ENCODE results near the gene CTNNA2.

Gene CTNNA2

DNA sequence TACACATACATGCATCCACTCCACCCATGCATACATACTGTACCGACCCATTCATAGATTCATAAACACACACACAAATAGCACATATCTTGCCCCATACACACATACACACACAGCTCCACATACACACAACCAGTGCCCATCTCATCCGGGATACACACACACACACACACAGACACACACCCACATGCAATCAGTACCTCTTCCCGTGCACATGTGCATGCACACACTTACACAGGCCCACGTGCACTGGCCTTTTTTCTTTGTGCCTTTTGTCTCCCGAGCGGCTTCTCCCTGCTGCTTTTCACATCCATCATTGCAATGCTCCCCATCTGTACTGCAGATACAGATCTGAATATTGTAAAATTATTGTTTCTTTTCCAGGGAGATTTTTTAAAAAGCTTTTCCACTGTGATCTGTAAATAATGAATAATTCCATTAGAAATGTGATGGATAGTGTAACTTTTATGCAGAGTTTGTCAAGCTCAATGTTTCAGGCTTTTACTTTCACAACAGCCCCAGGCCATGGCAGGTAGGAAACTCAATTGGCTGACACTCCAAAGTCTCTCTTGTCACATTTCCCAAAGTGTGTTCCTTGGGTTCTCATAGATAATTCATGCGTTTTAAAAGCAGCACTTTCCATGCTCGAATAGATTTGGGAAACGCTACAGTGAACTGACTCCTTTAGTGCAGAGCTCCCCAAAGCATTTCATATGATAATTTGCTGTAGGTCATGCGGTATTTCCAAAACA lies 393.5 kb downstream of the CTNNA2 start:
- no peak for TF ChIP-seq GATA3 (IDR thresholded peaks at IDR 0.05; ENCODE audit: low read depth, low read length)
- 0 out of 2 replicates have a peak, but pooled peaks have one; percentile 9 for TF ChIP-seq GATA2 (IDR thresholded peaks at IDR 0.05; ENCODE audit: low read depth, low read length)

DNA sequence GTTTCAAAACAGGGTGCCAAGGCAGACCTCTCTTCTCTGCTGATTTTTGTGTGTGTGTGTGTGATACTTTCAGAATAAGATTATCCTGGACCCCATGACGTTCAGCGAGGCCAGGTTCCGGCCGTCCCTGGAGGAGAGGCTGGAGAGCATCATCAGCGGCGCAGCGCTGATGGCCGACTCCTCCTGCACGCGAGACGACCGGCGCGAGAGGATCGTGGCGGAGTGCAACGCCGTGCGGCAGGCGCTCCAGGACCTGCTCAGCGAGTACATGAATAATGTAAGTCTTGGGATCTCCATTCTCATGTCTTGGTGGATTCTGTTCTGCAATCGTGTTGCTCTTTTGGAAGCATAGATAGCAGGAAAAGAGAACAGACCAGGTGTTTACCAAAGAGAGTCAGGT lies 396.7 kb downstream of the CTNNA2 start:
- TF ChIP-seq GATA2 (IDR thresholded peaks at IDR 0.05; ENCODE audit: low read depth, low read length), result no peak
- no peak for TF ChIP-seq GATA3 (IDR thresholded peaks at IDR 0.05; ENCODE audit: low read depth, low read length)

DNA sequence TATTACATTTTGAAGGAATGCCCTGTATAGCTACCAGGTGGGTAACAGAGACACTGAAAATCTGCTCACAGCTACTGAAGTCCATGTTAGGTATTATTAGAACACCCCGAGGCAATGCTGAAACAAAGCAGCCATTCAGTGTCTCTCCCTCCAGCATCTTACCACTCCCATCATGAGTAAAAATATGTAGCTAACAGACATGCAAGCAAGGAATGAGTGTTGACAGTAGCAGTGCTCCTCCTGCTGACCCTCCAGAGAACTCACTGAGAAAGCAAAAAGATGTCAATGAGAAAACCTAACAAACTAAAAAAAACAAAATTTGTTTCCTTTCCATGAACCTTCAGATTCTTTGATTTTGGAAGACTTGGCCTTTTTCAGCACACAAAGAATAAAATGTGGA lies 397.8 kb downstream of the CTNNA2 start:
- TF ChIP-seq GATA2 (IDR thresholded peaks at IDR 0.05; ENCODE audit: low read depth, low read length), result no peak
- TF ChIP-seq GATA3 (IDR thresholded peaks at IDR 0.05; ENCODE audit: low read depth, low read length), result no peak

GRCh38 chr2:79915455-79915854 lies 402.6 kb downstream of the CTNNA2 start:
- no peak for TF ChIP-seq GATA2 (IDR thresholded peaks at IDR 0.05; ENCODE audit: low read depth, low read length)

DNA sequence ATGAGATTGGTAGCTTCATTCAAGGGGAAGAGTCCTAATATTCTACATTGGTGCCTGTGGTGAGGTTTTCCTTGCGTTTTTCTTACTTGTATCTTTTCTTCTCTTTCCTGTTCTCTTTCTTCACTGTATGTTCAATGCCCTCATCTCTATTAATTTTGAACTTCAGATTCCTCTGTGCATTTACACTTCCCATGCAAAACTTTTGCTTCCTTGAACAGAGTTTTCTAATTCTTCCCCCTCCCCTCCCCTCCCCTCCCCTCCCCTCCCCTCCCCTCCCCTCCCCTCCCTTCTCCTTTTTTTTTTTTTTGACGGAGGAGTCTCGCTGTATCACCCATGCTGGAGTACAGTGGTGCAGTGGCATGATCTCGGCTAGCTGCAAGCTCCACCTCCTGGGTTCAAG lies 403.4 kb downstream of the CTNNA2 start:
- TF ChIP-seq GATA2 (IDR thresholded peaks at IDR 0.05; ENCODE audit: low read depth, low read length) (no peak), GATA3 (IDR thresholded peaks at IDR 0.05; ENCODE audit: low read depth, low read length) (no peak)

DNA sequence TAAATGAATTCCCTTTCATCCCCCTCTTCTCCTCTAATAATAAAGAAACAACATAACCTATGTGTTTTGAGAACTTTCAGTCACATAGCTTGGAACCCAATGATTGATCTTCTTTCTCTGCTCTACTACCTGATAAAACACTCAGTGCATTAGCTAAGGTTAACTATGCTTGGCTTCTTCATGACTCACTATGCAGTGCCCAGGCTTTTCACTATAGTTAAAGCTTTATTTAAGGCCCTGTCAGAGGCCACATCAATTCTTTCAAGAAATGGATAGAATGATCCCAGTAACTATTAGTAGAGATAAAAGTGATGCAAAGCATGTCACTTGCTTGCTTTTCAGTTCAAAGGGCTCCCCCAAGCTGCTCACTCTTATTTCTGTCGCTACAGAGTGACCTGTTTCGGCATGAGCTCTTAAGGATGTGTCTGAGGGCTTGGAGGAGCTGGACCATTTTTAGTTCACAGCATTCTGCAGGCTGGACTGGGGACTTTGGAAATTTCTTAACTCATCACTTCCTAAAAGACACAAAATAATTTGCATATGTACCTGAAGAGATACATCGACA lies 407.7 kb downstream of the CTNNA2 start:
- no peak for TF ChIP-seq GATA2 (IDR thresholded peaks at IDR 0.05; ENCODE audit: low read depth, low read length)
- no peak for TF ChIP-seq GATA3 (IDR thresholded peaks at IDR 0.05; ENCODE audit: low read depth, low read length)

DNA sequence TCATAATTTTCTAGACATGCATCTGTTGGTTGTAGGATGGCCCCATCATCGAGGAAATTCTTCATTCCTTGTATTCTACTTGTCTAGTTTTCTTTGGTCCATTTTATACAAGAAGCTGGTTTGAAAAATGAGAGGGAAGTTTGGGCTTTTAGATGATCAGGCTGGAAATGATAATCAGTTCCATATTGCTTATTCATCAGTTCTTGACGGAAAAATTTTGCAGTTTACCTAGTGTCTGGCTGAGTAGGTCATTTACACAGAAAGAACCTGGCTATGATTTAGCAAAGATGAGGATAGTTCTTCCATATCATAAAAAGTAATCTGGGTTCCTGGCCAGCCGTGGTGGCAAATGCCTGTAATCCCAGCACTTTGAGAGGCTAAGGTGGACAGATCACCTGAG lies 416.8 kb downstream of the CTNNA2 start:
- TF ChIP-seq GATA2 (IDR thresholded peaks at IDR 0.05; ENCODE audit: low read depth, low read length) (no peak), GATA3 (IDR thresholded peaks at IDR 0.05; ENCODE audit: low read depth, low read length) (no peak)

DNA sequence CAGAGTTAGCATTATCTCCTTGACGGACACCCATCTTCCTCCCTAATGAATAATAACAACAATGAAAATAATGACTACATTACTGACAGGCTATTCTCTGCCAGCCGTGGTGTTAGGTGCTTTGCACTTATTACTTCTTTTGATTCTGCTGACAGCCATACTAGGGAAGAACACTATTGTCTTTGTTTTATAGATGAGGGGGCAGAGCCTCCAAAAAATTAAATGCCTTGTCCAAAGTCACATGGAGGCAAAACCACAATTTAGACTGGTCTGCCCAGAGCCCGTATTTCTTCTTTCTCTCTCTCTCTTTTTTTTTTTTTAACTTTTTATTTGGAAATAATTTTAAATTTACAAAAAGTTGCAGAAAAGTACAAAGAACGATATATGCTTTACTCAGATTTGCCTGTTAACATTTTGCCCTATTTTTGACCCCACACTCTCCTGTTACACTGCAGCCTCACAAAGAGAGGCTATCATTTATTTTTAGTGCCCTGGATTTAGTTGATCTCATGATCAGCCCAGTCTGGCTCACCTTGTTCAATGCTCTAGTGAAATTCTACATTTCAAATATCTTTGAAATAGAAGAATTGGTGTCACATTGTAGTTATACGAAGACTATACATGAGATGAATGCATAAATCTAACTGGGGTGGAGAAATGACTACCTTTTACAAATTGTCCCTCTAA lies 422.3 kb downstream of the CTNNA2 start:
- TF ChIP-seq GATA3 (IDR thresholded peaks at IDR 0.05; ENCODE audit: low read depth, low read length) (no peak), GATA2 (IDR thresholded peaks at IDR 0.05; ENCODE audit: low read depth, low read length) (no peak)

GRCh38 chr2:79935771-79936657 lies 423.2 kb downstream of the CTNNA2 start:
- no peak for TF ChIP-seq GATA2 (IDR thresholded peaks at IDR 0.05; ENCODE audit: low read depth, low read length)
- TF ChIP-seq GATA3 (IDR thresholded peaks at IDR 0.05; ENCODE audit: low read depth, low read length), result no peak

- no peak for TF ChIP-seq GATA3 (IDR thresholded peaks at IDR 0.05; ENCODE audit: low read depth, low read length)
- no peak for TF ChIP-seq GATA2 (IDR thresholded peaks at IDR 0.05; ENCODE audit: low read depth, low read length)
Observed at GRCh38 chr2:79936715-79937114, 423.9 kb downstream of the CTNNA2 start.

DNA sequence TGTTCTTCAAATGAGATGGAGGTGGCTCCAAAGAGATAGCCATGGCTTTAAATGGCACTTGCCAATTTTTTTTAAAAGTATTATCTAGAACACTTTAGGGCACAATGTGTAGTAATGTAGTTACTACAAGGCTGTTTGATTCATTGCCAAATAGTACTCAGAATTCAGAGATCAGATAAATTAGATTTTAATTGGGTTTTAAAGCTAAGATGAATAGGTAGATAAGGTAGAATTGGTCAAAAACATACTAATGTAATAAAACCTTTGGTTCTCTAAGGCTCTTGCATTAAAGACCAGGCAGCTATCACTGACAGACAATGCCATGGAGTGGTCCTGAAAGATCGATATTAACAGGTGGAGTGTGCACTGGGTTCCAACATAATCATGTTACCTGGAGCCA lies 425.8 kb downstream of the CTNNA2 start:
- no peak for TF ChIP-seq GATA2 (IDR thresholded peaks at IDR 0.05; ENCODE audit: low read depth, low read length)
- peak; percentile 76 for TF ChIP-seq GATA3 (IDR thresholded peaks at IDR 0.05; ENCODE audit: low read depth, low read length)

- TF ChIP-seq GATA2 (IDR thresholded peaks at IDR 0.05; ENCODE audit: low read depth, low read length), result no peak
- no peak for TF ChIP-seq GATA3 (IDR thresholded peaks at IDR 0.05; ENCODE audit: low read depth, low read length)
Observed at GRCh38 chr2:79940364-79940763, 427.5 kb downstream of the CTNNA2 start.

DNA sequence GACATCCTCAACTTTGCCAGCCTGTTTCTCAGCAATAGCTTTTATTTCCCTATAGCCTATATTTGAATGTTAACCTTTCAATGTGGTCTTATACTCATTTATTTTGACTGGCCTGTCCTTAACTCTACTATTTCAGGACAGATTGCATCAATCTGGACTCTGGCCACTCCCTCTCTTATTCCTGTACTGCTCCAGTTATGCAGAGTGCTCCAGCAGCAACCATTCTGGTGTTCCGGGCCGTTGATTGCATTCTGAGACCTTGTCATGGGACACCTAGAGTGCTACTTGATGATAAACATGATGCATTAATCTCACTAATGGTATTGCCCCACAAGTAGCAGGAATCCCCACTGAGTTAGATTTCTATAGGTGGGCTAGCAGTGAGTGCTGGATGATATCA lies 428.3 kb downstream of the CTNNA2 start:
- TF ChIP-seq GATA2 (IDR thresholded peaks at IDR 0.05; ENCODE audit: low read depth, low read length) (no peak), GATA3 (IDR thresholded peaks at IDR 0.05; ENCODE audit: low read depth, low read length) (no peak)

DNA sequence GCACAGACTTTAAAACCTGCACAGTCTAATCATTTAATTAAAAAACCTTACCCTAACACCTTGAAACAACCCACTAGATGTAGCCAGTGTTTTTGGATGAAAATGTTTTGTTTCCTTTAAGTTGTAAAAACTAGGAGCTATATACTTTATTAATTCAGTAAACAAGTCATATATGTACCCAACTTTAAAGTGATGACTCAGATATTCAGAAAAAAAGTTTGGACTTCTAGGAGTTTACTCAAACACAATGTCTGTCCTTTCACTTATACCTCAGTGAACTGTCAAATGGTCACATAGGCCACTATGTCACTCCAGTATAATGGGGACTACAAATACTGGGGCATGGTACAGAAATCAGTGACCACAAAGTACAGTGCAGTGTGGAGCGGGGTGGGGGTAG lies 431.4 kb downstream of the CTNNA2 start:
- TF ChIP-seq GATA2 (IDR thresholded peaks at IDR 0.05; ENCODE audit: low read depth, low read length), result no peak
- no peak for TF ChIP-seq GATA3 (IDR thresholded peaks at IDR 0.05; ENCODE audit: low read depth, low read length)

Data from SH-SY5Y (cell line).